ENCODE data around the gene NR1D2. TPM values are rescaled to one million over a fixed set of nuclear protein-coding genes. Genes with fewer than 3 reads are reported as not detected.

NR1D2 gene
- total RNA-seq, 3 donors from 2014 or later (not counting 1 experiment from before 2014, with no cell fraction given) = 72.5 to 94.2 (median 92.1) TPM

DNA sequence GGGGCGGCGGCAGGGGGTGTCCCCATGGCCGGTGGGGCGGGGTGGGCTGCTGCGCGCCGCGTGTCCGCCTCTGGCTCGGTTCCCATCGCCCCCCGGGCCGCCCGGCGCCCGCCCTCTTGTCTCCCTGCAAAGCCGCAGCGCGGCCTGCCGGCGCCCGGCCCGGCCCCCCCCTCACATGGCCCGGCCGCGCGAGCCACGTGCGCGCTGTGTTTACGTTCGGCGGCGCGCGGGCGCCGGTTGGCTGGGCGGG lies 502 bp downstream of the NR1D2 start:
- H3K27ac Mint-ChIP-seq = peak overlapping the region; percentile 63 to 97
- no peak for ATAC-seq
- under 1% methylated on average over 39 of the region's 39 CpGs for WGBS (ENCODE audit: insufficient coverage)
- TF ChIP-seq, protein P1, sequence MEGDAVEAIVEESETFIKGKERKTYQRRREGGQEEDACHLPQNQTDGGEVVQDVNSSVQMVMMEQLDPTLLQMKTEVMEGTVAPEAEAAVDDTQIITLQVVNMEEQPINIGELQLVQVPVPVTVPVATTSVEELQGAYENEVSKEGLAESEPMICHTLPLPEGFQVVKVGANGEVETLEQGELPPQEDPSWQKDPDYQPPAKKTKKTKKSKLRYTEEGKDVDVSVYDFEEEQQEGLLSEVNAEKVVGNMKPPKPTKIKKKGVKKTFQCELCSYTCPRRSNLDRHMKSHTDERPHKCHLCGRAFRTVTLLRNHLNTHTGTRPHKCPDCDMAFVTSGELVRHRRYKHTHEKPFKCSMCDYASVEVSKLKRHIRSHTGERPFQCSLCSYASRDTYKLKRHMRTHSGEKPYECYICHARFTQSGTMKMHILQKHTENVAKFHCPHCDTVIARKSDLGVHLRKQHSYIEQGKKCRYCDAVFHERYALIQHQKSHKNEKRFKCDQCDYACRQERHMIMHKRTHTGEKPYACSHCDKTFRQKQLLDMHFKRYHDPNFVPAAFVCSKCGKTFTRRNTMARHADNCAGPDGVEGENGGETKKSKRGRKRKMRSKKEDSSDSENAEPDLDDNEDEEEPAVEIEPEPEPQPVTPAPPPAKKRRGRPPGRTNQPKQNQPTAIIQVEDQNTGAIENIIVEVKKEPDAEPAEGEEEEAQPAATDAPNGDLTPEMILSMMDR (IDR thresholded peaks at IDR 0.05) = no peak
- Histone ChIP-seq H3K36me3 (ENCODE audit: control insufficient read depth, insufficient read depth, low read length) (no peaks in the 10 kb centered on the region), H3K9me3 (ENCODE audit: control insufficient read depth, insufficient read depth, low read length) (no peaks in the 10 kb centered on the region), H3K4me1 (ENCODE audit: control insufficient read depth, insufficient read depth, low read length) (peaks cover 18% of the 10 kb centered on the region), H3K27me3 (ENCODE audit: control insufficient read depth, insufficient read depth, low read length) (no peaks in the 10 kb centered on the region), H3K4me3 (ENCODE audit: low read length) (peak overlapping the region; percentile 34), H3K27ac (ENCODE audit: low read length) (peak overlapping the region; percentile 84)
- H3K4me3 Mint-ChIP-seq = peak overlapping the region; percentile 77
- H3K27me3 Mint-ChIP-seq (ENCODE audit: low read depth in 2 of 2) = no peaks in the 10 kb centered on the region
- H3K9me3 Mint-ChIP-seq = no peaks in the 10 kb centered on the region
- DNase-seq = no peak
- no peaks in the 10 kb centered on the region for H3K36me3 Mint-ChIP-seq
- intact Hi-C loops (cut with micrococcal nuclease) = loop anchor here (1.0 to 10.0 kb wide), 2 partner anchors 28 to 141 kb away; partner anchors contain the start of genes RPL15 and UBE2E1
- H3K4me1 Mint-ChIP-seq = peaks cover 33 to 40% of the 10 kb centered on the region in 2 donors

DNA sequence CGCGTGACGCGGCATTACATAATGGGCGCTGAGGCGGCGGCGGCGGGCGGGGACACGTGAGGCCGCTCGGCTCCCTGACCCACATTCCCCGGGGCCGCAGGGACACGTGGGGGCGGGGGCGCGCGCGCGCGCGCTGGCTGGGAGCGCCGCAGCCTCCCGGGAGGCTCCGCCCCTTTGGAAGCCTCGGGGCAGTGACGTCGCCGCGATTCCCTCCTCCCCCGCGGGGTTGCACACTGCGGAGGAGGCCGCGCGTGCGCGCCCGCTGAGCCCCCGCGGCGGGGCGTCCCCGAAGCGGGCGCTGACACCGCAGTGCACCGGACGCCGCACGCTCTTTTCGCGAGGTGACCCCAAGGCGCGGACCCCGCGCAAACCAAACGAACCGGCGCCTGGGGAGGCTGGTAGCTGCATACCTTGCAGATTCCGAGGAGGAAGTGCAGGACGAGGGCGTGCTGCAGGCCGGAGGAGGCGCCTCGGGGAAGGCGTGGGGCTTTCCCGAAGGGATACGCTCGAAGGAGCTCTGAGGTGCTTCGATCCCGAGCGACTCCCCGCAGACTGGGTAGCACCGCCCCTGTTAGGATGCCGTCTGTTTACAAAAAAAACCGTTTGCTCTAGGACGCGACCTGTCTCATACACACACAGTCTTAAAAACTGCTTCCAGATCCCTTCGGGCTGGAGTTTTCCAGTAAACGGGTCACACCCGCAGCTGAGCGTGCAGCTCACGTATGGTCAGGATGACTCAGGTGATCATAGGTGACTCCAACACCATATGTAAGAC lies 1.0 kb downstream of the NR1D2 start:
- WGBS (ENCODE audit: insufficient coverage) = under 1% methylated on average over 87 of the region's 87 CpGs
- H3K4me3 ChIP-seq (ENCODE audit: low read length) = peak overlapping the region; percentile 82
- H3K4me1 ChIP-seq (ENCODE audit: control insufficient read depth, insufficient read depth, low read length) = peaks cover 18% of the 10 kb centered on the region
- Mint-ChIP-seq H3K27ac (peak overlapping the region; percentile 63 to 97), H3K4me1 (peaks cover 38 to 41% of the 10 kb centered on the region in 2 donors), H3K36me3 (no peaks in the 10 kb centered on the region), H3K9me3 (no peaks in the 10 kb centered on the region), H3K27me3 (ENCODE audit: low read depth in 2 of 2) (no peaks in the 10 kb centered on the region), H3K4me3 (peak overlapping the region; percentile 77)
- TF ChIP-seq, protein P1 (IDR thresholded peaks at IDR 0.05) = no peak
- peak; percentile 99 for DNase-seq
- no peaks in the 10 kb centered on the region for H3K27me3 ChIP-seq (ENCODE audit: control insufficient read depth, insufficient read depth, low read length)
- ATAC-seq = peak; percentile 75 to 89 (median 76)
- intact Hi-C loops (cut with micrococcal nuclease) = loop anchor here (1.0 to 10.0 kb wide), 2 partner anchors 29 to 141 kb away; partner anchors contain the start of genes RPL15 and UBE2E1
- peak overlapping the region; percentile 86 for H3K27ac ChIP-seq (ENCODE audit: low read length)
- H3K36me3 ChIP-seq (ENCODE audit: control insufficient read depth, insufficient read depth, low read length) = no peaks in the 10 kb centered on the region
- H3K9me3 ChIP-seq (ENCODE audit: control insufficient read depth, insufficient read depth, low read length) = no peaks in the 10 kb centered on the region

DNA sequence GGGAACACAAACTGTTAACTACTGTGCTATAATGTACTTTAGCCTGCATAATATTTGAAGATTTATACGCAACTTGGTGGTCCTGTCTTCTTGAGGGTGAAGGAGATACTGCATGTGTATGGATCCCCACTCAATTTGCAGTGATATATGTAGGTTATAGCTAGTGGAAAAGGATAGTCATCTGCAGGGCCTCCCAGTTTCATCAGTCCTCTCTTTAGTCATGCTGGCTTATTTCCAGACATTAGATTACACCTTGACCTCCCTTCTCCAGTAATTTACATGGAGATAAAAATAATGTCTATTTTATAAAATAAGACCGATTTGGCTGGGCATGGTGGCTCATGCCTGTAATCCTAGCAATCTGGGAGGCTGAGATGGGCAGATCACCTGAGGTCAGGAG lies 3.7 kb downstream of the NR1D2 start:
- TF ChIP-seq, protein P1 (IDR thresholded peaks at IDR 0.05) = no peak
- peaks cover 18% of the 10 kb centered on the region for H3K4me1 ChIP-seq (ENCODE audit: control insufficient read depth, insufficient read depth, low read length)
- DNase-seq (no peak), ATAC-seq (no peak)
- intact Hi-C loops (cut with micrococcal nuclease) = loop anchor here (10.0 kb wide), 1 partner anchor 144 kb away; the partner anchor contains the start of gene UBE2E1
- no peaks in the 10 kb centered on the region for H3K36me3 Mint-ChIP-seq
- H3K9me3 Mint-ChIP-seq = no peaks in the 10 kb centered on the region
- peak overlapping the region; percentile 29 for H3K4me3 Mint-ChIP-seq
- WGBS (ENCODE audit: insufficient coverage) = 94% methylated on average over 2 of the region's 2 CpGs
- H3K9me3 ChIP-seq (ENCODE audit: control insufficient read depth, insufficient read depth, low read length) = no peaks in the 10 kb centered on the region
- no peaks in the 10 kb centered on the region for H3K27me3 ChIP-seq (ENCODE audit: control insufficient read depth, insufficient read depth, low read length)
- no peak overlapping the region for H3K4me3 ChIP-seq (ENCODE audit: low read length)
- no peak overlapping the region for H3K27ac ChIP-seq (ENCODE audit: low read length)
- H3K36me3 ChIP-seq (ENCODE audit: control insufficient read depth, insufficient read depth, low read length) = no peaks in the 10 kb centered on the region
- peak overlapping the region in 1 of 2 donors; percentile 63 for H3K27ac Mint-ChIP-seq
- H3K27me3 Mint-ChIP-seq (ENCODE audit: low read depth in 2 of 2) = no peaks in the 10 kb centered on the region
- peaks cover 55 to 62% of the 10 kb centered on the region in 2 donors for H3K4me1 Mint-ChIP-seq
